NCI-H226 (cell line): ENCODE results near the gene MAD1L1.
A peak's percentile ranks its signal among the peaks of the same experiment; 100 is the strongest.
"Not testable (repeated sequence)": the region's sequence is repeated elsewhere in the genome, so short reads cannot be mapped to it uniquely, and the experiment has no call there.

ENCODE experiments used
- DNase-seq: peaks from one replicate; pipeline ENCODE4 v3.0.0-alpha.2; 2015

The MAD1L1 gene

GRCh38 chr7:1976521-1976920, 256.2 kb downstream of the MAD1L1 start:
- not testable (repeated sequence) for DNase-seq

- DNase-seq, result no peak
Observed at GRCh38 chr7:1975581-1975980, 257.2 kb downstream of the MAD1L1 start.

GRCh38 chr7:1975179-1975578, 257.6 kb downstream of the MAD1L1 start:
- DNase-seq, result no peak

GRCh38 chr7:1974290-1975101, 258.2 kb downstream of the MAD1L1 start:
- DNase-seq, result no peak

- DNase-seq, result no peak
Observed at GRCh38 chr7:1973321-1974251, 259.2 kb downstream of the MAD1L1 start.

- DNase-seq, result no peak
Observed at GRCh38 chr7:1972744-1973143, 260.0 kb downstream of the MAD1L1 start.

GRCh38 chr7:1971946-1972654, 260.6 kb downstream of the MAD1L1 start:
- no peak for DNase-seq

- DNase-seq, result no peak
Observed at GRCh38 chr7:1970895-1971294, 261.9 kb downstream of the MAD1L1 start.

- DNase-seq, result not testable (repeated sequence)
Observed at GRCh38 chr7:1970285-1970660, 262.5 kb downstream of the MAD1L1 start.

- no peak for DNase-seq
Observed at GRCh38 chr7:1969459-1970284, 263.1 kb downstream of the MAD1L1 start.

- DNase-seq, result no peak
Observed at GRCh38 chr7:1968397-1969111, 264.2 kb downstream of the MAD1L1 start.

GRCh38 chr7:1967512-1968396, 265.0 kb downstream of the MAD1L1 start:
- DNase-seq, result no peak

GRCh38 chr7:1966631-1967200, 266.0 kb downstream of the MAD1L1 start:
- DNase-seq, result no peak

- no peak for DNase-seq
Observed at GRCh38 chr7:1965579-1966294, 267.0 kb downstream of the MAD1L1 start.

GRCh38 chr7:1964913-1965578, 267.7 kb downstream of the MAD1L1 start:
- DNase-seq, result no peak

GRCh38 chr7:1964211-1964912, 268.4 kb downstream of the MAD1L1 start:
- DNase-seq, result no peak

- DNase-seq, result no peak
Observed at GRCh38 chr7:1963575-1963974, 269.2 kb downstream of the MAD1L1 start.

GRCh38 chr7:1961701-1962276, 271.0 kb downstream of the MAD1L1 start:
- peak; percentile 59 for DNase-seq
